ENCODE measurements around the gene OR9Q1.
"Not testable (repeated sequence)": the region's sequence is repeated elsewhere in the genome, so short reads cannot be mapped to it uniquely, and the experiment has no call there.

OR9Q1 gene, protein sequence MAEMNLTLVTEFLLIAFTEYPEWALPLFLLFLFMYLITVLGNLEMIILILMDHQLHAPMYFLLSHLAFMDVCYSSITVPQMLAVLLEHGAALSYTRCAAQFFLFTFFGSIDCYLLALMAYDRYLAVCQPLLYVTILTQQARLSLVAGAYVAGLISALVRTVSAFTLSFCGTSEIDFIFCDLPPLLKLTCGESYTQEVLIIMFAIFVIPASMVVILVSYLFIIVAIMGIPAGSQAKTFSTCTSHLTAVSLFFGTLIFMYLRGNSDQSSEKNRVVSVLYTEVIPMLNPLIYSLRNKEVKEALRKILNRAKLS

DNA sequence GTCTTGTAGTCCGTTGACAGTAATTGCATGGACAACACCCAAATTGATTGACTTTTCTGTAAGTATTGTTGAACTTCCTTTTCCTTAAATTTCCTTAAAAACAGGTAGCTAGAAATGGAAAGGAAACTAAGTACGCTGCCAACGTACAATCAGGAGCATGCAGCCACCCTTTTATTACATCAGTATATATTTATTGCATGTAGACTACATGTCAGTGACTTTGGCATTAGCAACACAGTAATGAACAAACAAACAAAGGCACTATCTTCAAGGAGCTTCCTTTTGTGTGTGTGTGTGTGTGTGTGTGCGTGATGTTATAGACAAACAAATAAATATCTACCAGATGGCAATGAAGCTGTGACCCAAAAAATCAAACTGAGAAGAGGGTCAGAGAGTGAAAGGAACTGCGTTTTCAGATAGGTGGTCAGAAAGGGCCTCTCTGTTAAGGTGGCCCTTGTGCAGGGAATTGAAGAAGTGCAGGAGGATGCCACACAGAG, at the start of gene OR9Q1:
Gene OR9Q1, plus strand, starts transcription at position 447 of the 497 bp plus-strand sequence. CDS start 155,564 bp downstream, outside the sequence.
- no peak for DNase-seq

DNA sequence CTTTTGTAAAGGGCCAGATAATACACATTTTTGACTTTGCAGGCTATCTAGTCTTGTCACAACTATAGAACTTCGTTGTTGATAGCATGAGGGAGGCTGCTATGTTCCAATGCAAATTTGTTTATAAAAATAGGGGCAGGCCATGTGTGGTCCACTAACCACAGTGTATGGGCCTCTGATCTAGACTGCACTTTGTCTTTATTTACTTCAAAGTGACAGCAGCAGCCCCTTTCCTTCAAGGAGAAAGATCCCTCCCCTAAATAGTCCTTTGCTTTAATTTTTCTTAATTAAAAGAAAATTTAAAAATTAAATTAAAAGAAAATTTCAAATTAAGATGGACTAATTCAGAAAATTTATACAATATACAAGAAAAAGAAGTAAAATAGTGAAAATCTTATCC, 49.5 kb upstream of the OR9Q1 start:
- no peak for DNase-seq

DNA sequence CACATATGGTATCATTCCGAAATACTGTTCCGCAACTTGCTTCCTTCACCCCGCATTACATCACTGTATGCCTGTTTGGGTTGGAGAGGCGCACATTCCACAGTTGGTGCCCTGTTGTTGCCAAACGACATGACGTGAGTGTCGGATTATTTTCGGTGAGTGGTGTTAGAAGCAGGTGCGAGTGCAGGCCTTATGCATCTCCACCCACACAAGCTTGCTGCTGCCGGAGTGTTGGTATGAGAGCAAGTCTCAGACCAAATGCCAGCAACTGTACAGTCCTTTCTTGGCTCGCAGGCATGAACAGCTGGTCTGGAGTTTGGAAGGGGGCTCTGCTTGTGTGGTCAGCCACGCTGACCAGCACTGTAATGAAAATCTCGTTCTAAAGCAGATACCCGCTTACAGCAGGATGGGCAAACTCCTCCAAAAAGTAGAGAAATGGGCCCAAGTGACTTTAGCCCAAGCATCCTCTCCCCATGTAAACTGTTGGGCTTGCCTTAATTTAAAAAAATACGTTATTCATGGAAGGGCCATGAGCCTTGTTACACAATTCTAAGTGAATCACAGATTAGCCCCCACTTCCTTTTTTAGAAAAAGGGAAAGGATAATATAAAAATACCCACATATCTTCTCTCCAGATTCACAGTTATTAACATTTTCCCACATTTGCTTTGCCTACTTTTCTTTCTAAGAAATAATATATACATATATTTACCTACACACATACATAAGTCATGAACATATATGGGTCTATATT, 48.7 kb upstream of the OR9Q1 start:
- DNase-seq, result no peak

DNA sequence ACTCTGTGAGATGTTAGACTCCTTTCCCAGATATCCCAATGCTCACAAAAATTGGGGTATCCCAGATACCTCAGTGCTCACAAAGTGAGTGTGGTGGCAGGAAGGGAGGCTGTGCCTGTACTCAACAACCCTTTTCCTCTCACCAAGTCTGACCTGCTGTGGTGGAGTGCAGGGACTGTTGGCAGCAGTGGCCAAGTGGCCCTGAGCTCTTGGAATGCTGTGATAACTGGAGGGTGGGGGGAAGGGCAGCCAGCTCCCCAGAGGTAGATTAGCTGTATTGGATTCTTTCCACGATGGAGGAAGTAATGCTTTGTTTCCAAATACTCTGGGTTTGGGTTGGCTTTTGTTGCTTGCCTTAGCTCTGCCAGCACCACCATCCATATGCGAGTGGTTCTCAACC, 46.0 kb upstream of the OR9Q1 start:
- DNase-seq, result no peak

DNA sequence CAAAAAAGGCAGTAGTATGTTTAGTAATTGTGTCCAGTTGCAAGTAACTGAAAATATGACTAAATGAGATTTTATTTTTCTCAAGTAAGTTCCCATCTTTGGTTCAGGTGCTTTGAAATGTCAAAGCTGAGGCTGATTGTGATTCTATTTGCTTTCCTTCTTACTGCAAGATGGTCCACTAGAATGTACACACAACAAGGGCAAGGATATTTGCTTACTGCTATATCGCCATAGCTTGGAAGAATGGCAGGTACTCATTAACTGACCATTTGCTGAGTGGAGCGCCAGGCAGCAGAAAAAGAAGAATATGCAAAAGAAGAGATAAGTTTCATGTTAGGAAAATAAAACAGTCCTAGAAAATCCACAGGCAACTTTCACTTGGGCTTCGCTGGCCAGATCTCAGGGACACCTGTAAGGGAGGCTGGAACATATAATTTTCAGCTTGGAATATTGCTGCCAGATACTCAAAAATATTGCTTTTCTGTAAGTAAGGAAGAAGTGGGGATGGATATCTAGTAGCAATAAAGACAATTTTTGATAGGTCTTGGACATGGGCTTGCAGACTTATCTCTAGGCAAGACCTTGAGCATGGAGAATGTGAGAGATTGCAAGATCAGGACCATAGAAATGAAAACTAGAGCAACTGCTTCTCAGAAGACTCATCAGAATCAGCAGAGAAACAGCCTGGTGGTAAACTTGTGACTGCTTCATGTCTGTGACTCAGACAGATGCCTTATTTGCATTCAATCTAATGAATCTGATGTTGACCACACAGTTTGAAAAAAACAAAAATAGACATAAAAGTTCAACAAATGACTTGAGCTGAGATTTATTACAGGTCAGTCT, 44.8 kb upstream of the OR9Q1 start:
- DNase-seq, result no peak

DNA sequence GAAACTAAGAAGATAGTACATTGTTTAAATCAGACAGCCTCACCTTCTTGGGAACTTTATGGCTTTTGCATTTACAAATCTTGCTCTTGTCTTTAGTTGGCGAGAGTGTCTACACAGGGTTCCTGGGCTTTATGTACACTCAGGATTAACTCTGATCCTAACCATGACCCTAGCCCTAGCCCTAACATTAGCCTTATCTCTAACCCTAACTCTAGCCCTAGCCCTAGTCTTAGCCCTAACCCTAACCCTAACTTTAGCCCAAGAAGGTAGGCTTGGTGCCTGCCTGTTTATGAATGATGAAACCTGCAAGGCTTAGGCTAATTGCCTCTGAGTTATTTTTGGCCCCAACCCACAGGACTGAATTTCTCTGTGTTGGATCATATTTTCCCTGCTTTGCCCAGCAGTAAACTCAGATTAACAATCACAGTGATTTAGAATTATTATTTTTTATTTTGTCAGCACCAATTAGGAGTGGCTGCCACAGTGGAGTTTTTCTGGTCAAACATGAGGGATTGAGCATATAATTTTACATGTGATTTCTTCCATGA, 44.1 kb upstream of the OR9Q1 start:
- DNase-seq, result no peak

DNA sequence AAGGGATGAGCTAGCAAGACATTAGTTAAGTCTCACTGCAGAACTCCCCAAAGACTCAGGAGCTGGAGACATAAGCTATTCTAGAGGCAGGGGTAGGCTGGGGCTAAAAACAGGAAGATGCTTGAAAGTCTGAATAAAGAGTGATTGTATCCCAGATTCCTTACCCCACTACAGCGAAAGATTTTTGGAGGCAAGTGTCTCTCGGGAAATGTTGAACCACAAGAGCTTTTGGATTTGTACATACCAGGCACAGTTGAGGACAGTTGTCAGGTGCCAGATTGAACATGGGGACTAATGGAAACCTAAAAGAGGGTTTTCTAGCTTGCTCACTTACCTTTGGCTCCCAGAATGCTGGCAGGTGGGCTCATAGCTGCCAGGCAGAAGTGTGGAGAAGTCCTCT, 43.5 kb upstream of the OR9Q1 start:
- DNase-seq, result no peak

DNA sequence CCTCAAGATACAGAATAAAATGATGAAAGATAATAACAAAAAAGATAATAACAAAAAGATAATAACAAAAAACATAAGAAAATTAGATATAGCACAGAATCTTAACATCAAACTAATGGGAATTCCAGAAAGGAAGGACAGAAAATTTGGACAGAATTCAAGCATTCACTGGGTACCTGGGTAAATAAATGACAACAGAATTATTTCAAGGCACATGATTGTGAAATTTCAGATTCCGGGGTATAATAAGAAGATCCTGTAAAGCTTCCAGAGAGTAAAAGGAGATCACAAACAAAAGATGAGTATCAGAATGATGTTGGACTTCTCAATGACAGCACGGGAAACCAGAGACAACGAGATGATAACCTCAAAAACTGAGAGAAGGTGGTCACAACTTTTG, 42.1 kb upstream of the OR9Q1 start:
- no peak for DNase-seq

DNA sequence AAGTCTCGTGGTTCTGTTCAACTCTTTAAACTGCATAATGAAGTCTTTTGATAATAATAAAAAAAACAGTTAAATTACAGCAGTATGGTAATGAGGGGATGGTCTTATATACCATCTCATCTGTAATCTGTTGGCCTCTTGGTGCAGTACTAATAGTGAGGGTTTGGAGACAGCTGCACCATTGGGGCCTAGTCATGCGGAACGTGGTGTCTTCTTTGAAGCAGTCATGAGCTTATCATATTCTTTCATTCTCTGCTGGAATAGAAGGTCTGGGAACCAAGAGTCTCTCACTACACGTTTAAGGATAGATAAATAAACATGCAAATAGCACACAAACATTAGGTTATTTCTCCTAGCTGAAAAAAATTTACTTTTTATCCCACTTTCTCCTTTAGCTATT, 40.9 kb upstream of the OR9Q1 start:
- DNase-seq, result no peak

DNA sequence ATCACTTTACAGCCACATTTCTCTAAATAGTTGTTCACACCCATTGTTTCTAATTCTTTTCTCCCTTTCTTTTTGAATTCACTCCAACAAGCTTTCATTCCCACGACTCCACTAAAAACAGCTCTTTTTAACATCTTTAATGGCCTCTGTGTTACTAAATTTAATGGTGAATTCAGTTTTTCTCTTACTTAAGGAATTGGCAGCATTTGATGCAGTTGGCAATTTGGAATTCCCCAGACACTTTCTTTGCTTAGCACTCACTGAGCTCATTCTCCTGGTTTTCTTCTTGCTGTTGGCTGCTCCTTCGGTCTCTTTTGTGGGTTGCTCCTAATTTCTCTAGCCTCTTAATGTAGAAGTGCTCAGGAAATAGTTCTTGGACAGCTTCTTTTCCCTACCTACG, 40.5 kb upstream of the OR9Q1 start:
- no peak for DNase-seq

DNA sequence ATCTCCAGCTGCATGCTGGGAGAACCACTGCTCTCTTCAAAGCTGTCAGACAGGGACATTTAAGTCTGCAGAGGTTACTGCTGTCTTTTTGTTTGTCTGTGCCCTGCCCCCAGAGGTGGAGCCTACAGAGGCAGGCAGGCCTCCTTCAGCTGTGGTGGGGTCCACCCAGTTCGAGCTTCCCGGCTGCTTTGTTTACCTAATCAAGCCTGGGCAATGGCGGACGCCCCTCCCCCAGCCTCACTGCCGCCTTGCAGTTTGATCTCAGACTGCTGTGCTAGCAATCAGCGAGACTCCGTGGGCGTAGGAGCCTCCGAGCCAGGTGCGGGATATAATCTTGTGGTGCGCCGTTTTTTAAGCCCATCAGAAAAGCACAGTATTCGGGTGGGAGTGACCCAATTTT, 24.2 kb upstream of the OR9Q1 start:
- not testable (repeated sequence) for DNase-seq

DNA sequence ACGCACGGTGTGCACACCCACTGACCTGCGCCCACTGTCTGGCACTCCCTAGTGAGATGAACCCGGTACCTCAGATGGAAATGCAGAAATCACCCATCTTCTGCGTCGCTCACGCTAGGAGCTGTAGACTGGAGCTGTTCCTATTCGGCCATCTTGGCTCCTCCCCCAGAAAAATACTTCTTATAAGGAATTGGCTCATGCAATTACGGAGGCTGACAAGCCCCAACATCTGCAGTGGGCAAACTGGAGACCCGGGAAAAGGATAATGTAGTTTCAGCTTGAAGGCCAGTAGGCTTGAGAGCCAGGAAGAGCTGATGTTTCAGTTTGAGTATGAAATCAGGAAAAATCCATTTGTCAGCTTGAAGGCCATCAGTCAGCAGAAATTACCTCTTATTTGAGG, 23.7 kb upstream of the OR9Q1 start:
- DNase-seq, result not testable (repeated sequence)

DNA sequence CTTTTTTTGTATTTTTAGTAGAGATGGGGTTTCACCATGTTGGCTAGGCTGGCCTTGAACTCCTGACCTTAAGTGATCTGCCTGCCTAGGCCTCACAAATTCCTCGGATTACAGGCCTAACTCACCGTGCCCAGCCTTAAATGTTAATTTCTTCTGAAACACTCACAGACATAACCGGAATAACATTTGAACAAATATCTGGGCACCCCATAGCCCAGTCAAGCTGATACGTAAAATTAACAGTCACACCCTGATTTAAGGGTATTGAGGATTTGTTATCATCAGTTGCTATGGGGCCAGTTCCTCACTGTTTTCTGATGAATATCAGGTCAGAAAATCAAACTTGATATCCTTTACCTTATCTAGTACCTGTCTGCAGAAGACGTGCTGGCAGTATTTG, 23.0 kb upstream of the OR9Q1 start:
- no peak for DNase-seq

DNA sequence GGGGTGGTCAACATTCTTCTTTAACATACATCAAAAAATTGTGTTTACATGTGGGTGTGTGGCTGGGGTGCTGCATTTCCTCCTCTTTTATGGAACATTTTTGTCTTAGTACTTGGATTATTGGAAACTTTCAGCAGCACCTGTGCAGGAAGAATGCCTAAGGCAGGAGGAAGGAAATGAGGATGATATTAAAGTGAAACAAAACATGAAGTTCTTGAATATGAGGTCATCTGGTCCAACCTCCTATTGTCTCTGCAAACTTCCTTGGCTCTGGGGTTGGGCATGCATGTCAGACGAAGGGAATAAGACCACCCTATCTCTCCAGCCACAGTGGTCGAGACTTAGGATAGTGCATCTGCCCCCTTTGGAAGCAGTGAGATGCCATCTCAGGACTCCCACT, 20.6 kb upstream of the OR9Q1 start:
- no peak for DNase-seq

DNA sequence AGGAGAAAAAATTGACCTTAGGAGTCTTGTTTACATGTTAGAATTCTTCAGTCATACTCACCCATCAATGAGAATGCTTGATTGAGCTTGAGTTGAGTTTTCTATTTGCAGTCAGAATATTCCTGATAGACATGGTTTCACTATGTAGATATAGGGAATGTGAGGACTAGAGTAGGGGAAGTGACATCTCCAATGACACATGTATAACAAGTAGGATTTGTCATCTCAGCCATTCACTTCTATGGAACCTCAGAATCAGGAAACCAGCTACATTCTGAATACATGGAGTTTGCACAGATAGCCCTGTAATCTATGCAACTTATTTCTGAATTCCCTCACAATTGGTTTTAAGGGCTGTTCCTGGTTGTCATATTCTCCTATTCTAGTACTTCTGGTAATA, 20.1 kb upstream of the OR9Q1 start:
- DNase-seq, result no peak

DNA sequence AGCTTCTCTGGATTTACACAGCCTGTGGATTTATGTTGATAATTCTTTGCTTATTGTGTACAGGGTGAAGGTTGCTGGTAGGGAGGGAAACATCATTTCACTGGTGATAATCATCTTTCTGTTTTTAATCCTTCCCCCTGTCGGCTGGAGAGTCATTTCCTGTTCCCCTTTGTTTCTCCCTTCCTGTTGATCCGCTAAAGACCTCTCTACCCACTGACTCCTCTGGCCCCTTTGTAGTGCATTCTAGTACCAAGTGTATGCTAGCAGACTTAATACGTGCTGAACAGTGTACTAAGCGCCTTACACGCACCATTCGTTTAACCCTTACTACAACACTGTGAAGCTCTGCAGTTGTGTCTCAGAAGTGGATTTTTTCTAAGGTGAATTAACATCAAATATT, 19.0 kb upstream of the OR9Q1 start:
- DNase-seq, result no peak

DNA sequence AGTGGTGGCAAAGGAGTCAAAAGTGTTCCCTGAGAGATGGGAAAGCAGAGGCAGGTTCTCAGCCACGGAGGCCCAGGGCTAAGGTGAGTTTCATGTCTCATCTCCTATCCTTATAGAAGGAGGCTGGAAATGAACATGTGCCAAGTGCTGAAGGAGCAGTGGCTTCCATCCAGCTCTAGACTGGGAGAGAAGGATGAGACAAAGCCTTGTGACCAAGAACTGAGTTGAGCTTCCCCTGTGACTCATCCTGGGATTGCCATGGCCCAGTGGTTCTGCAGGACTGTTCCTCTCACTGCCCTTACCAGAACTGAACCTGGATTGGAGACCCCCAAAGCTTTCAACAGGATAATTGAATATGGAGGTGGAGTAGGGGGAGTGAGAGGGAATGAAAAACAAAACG, 16.7 kb upstream of the OR9Q1 start:
- DNase-seq, result no peak

DNA sequence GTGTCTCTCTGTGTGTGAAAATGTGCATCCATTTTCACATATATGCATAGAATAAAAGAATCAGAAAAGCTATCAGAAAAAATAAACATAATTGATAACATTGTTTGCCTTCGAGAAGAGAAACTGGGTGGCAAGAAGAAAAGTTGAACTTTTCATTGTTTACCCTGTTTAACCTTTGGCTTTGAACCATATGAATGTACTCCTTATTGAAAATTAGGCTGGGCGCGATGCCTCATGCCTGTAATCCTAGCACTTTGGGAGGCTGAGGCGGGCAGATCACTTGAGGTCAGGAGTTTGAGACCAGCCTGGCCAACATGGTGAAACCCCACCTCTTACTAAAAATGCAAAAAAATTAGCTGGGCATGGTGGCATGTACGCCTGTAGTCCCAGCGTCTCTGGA, 11.9 kb upstream of the OR9Q1 start:
- DNase-seq, result no peak

DNA sequence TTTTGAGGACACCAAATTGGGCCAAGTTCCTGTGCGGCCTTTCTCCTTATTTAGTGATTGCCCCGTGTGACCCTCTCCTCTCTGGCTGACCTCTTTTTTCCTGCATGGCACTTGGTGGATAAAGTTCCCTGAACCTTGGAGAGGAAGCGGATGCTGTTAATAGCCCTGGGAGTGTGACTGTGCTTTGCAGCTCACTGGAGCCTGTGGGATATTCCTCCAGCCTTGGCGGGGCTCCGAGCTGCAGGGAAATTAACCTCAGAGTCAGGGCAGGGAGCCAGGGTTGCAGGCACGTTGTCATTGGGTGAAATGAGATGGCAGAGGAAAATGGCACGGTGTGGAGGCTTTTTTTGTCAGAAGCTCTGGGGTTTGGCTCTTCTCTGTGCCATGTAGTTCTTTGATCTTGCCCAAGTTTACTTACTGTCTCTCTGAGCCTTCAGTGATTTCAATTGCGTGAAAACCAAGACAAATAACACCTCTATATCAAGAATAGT, 965 bp downstream of the OR9Q1 start:
- DNase-seq, result no peak

DNA sequence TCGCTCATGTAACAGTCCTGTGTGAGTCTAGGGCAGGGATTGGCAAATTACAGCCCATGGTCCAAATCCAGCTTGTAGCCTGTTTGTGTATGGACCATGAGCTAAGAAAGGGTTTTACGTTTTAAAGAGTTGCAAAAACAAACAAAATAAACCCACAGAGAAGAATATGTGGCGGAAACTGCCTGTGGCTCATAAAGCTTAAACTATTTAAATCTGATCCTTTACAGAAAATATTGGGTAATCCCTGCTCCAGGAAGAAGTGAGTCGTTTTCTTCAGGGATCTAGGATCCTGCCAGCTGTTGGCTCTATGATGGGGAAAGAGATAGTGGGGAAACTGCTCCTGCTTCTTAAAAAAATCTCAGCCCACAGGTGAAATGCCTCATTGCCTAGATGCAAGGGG, 3.7 kb downstream of the OR9Q1 start:
- no peak for DNase-seq

DNA sequence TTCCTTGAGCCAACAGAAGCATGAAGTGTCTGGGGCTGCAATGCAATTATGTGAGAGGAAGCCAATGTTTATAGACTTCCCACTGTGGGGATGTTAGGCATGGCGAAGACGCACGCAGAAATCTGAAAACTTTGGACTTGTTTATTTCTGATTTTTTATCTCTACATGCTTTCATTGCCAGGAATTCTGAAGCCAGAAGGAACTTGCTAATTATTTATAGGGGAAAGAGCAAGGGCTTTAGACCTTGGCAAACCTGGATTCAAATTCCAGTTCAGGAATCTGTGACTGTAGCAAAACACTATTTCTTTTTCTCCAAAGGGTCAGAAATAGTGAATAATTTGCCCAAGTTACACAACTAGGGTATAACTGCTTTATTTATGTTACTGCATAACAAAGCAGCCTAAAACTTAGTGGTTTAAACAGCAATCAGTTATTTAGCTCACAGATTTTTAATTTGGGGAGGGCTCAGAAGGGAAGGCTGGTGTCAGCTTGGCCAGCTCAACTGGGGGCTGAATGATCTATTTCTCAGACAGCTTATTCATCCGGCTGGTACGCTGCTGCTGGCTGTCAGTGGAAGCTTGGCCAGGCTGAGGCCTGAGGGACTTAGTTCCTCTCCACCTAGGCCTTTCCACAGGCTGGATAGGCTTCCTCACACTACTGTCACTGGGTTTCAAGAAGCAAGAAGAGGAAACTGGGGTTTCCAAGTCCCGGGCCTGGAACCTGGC, 5.2 kb downstream of the OR9Q1 start:
- DNase-seq, result no peak

DNA sequence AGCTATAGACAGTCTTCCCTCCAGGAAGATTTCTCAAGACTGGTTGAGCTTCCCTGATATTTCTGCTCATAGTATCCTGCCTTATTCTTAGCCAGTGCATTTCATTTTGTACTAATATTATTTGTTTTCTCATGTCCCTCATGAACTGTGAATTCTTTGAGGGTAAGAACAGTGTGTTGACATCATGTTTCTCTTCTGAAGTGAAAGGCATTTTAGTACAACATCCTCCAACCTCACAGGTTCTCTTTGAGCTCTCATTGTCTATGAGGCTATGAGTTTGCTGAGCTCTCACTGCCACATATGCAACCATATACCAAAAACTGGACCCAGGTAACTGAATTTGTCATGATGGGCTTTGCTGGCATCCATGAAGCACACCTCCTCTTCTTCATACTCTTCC, 7.0 kb downstream of the OR9Q1 start, which contains the start of gene OR6Q1:
Gene OR6Q1, plus strand, starts transcription at position 301 of the 400 bp plus-strand sequence. Its CDS starts 0 bp downstream, at position 301.
- no peak for DNase-seq
